ENCODE data around the gene NDUFB7.

DNA sequence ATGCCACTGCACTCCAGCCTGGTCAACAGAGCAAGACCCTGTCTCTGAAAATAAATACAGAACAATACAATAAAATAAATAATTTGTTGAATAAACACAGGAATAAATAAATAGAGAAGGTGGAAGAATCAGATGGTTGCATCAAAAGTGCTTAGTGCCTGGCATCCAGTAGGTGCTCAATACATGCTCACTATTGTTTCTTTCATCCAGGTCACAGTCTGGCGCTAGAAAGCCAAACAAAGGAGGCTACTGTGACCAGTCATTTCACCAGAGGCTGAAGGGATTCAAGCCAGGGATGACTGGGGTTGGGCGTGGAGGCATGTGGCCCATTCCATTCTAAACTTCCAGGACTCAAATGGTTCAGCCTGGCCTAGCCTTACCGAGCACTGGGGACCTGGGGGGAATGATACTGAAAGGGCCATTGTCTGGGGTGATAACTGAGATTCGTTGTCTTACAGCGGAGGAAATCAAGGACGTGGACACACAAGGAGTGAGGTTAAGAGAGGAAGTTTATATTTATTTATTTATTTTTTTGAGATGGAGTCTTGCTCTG is 3.6 kb upstream of the NDUFB7 start:
- TF ChIP-seq, protein P1, sequence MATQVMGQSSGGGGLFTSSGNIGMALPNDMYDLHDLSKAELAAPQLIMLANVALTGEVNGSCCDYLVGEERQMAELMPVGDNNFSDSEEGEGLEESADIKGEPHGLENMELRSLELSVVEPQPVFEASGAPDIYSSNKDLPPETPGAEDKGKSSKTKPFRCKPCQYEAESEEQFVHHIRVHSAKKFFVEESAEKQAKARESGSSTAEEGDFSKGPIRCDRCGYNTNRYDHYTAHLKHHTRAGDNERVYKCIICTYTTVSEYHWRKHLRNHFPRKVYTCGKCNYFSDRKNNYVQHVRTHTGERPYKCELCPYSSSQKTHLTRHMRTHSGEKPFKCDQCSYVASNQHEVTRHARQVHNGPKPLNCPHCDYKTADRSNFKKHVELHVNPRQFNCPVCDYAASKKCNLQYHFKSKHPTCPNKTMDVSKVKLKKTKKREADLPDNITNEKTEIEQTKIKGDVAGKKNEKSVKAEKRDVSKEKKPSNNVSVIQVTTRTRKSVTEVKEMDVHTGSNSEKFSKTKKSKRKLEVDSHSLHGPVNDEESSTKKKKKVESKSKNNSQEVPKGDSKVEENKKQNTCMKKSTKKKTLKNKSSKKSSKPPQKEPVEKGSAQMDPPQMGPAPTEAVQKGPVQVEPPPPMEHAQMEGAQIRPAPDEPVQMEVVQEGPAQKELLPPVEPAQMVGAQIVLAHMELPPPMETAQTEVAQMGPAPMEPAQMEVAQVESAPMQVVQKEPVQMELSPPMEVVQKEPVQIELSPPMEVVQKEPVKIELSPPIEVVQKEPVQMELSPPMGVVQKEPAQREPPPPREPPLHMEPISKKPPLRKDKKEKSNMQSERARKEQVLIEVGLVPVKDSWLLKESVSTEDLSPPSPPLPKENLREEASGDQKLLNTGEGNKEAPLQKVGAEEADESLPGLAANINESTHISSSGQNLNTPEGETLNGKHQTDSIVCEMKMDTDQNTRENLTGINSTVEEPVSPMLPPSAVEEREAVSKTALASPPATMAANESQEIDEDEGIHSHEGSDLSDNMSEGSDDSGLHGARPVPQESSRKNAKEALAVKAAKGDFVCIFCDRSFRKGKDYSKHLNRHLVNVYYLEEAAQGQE (IDR thresholded peaks at IDR 0.05; ENCODE audit: insufficient read depth in 1 of 2, low read depth in 2 of 2, low read length in 2 of 2), result no peak
- TF ChIP-seq TAF1 (IDR thresholded peaks at IDR 0.05; ENCODE audit: borderline replicate concordance, insufficient read depth, low read length) (no peak), POLR2AphosphoS5 (IDR thresholded peaks at IDR 0.05; ENCODE audit: low read depth, low read length) (no peak), SIN3A (IDR thresholded peaks at IDR 0.05; ENCODE audit: borderline replicate concordance, insufficient read depth, low read length) (no peak)

Data from PFSK-1 (cell line).